C4-2B (cell line): Measurements from ENCODE around the gene FAM124A.

ENCODE experiments used
- H3K27ac ChIP-seq: fragments of 450-650 bp; 2 replicates; pipeline ENCODE4 v1.5.1; 2017
- CTCF ChIP-seq: fragments of 450-650 bp; conservative IDR thresholded peaks from 2 replicates; pipeline ENCODE4 v1.5.1; 2017; ENCODE audit warnings: mild to moderate bottlenecking
- ZFX ChIP-seq: fragments of 450-650 bp; IDR thresholded peaks from 2 replicates; pipeline ENCODE4 v1.6.1; 2017

FAM124A gene

DNA sequence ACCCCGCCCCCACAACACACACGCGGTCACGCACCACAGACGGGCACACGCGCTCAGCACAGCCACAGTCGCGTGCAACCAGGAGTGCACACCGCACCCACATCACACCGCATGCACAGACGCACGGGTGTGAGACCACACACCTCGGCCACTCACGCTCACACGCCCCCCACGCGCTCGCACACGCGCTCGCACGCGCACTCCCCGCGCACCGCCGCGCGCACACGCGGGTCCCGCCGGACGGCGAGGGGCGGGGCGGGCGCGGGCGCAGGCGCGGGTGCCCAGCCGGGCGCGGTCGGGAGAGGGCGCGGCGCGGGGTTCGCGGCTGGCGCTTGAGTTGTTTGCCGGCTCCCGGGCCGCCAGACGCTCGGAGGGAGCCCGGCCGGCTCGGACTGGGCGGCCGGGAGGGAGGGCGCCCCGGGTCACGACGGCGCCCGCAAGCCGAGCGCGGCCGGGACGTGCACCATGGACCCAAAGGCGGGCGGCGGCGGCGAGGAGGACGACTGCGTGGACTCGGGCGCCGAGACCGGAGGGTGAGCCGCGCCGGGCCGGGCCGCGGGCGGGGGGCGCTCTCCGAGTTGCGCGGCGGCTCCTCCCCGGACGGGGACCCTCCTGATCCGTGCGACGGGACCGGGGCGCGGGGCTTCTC, at the start of gene FAM124A:
TSS of gene FAM124A (plus strand) at position 362 of the 649 bp plus-strand sequence. CDS start at position 466, 104 bp downstream.
- H3K27ac ChIP-seq, result peak within 1 kb of the TSS; percentile 51
- TF ChIP-seq ZFX (0 out of 2 replicates have a peak, but pooled peaks have one; percentile 26), CTCF (peak; percentile 86)

- no peak overlapping the region for H3K27ac ChIP-seq
- TF ChIP-seq CTCF, result no peak
Measured at GRCh38 chr13:51175021-51175420, 47.2 kb upstream of the FAM124A start.

- TF ChIP-seq ZFX (no peak), CTCF (no peak)
- no peak overlapping the region for H3K27ac ChIP-seq
Measured at GRCh38 chr13:51175639-51176038, 46.6 kb upstream of the FAM124A start.

DNA sequence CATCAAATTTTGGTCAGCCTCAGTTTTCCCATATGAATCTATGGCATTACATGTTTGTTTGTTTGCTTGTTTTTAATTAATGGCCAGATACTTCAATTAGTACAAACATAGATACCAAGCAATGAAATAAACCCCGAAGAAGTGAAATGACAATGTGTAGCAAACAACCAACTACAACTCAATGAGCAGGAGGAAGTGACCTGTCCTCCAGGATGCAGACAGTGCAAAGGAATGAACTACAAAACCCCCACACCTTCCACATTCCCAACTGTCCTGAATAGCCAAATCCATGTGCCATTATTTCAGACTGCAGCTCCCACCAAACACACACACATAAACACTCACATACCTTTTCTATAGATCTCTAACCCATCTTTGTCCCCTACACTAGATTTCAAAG, 45.0 kb upstream of the FAM124A start:
- TF ChIP-seq ZFX (no peak), CTCF (no peak)
- H3K27ac ChIP-seq, result no peak overlapping the region

DNA sequence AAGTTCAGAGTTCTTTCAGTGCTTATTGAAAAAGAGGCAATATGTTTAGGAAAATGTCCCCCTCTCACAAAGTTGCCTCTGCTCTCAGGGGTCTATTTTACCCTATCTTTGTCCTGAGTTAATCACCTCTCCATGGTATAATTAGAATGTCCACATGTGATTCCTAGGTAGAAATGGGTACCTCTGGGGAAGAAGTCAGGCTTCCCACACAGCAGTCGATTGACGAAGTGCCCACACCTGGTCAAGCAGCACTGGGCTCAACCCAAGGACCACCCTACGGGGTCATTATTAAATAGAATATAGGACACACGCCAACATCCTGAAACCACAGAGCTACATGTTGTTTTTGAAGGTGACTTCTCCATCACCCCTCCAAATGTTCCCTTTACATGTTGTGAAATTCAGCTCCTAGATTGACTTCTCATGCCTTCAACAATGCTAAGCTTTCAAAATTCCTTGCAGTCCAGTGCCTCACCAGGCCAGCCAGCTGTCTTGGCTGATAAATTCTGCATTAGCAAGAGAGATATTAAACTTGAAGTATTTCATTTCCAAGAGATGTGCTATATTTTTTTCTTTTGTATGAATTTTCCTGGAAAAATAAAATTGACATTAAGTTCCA, 43.6 kb upstream of the FAM124A start:
- H3K27ac ChIP-seq, result no peak overlapping the region
- no peak for TF ChIP-seq ZFX
- no peak for TF ChIP-seq CTCF

GRCh38 chr13:51179432-51179971, 42.7 kb upstream of the FAM124A start:
- no peak for TF ChIP-seq CTCF
- TF ChIP-seq ZFX, result no peak
- H3K27ac ChIP-seq, result no peak overlapping the region

- TF ChIP-seq ZFX, result no peak
- no peak for TF ChIP-seq CTCF
Measured at GRCh38 chr13:51180853-51181511, 41.2 kb upstream of the FAM124A start.

More at GRCh38 chr13:51180853-51181511, 41.2 kb upstream of the FAM124A start:
- H3K27ac ChIP-seq, result no peak overlapping the region
